Common myeloid progenitor, CD34-positive (primary cell): ENCODE measurements around the gene SDCBP2.

Source experiments
- CTCF ChIA-PET: fragments of 350-600 bp; sonication (Branson Sonifier 250); formaldehyde crosslinking; loops from one replicate; lab custom pipeline; 2021; ENCODE audit warnings: antibody characterized with exemption; lab: Charles Lee
- POLR2A ChIA-PET: fragments of 350-600 bp; sonication (Branson Sonifier 250); formaldehyde crosslinking; loops from one replicate; lab custom pipeline; 2021; ENCODE audit warnings: antibody characterized with exemption; lab: Charles Lee
- DNase-seq, 3 donors: peaks; one replicate each; pipeline versions ENCODE4 v3.0.0 to v3.0.0-alpha.2; 2013
- H3K27ac ChIP-seq, 2 experiments: 1 replicate in 1 of 2; 2 replicates in 1 of 2; pipeline ENCODE4 v1.7.0; 2013; ENCODE audit warnings: inconsistent platforms in 2 of 2, low read length in 2 of 2, mild to moderate bottlenecking in 2 of 2, low read depth in 1 of 2, moderate library complexity in 1 of 2; ENCODE audit not compliant: severe bottlenecking in 2 of 2, insufficient read depth in 1 of 2, poor library complexity in 1 of 2
- H3K27me3 ChIP-seq, 5 experiments: replicated peaks in 2 of 5; 1 replicate in 3 of 5; 2 replicates in 2 of 5; pipeline versions ENCODE4 v1.6.1 to v1.7.0; 2013; ENCODE audit warnings: low read length in 4 of 5, mild to moderate bottlenecking in 2 of 5, moderate library complexity in 2 of 5, inconsistent platforms in 1 of 5; ENCODE audit not compliant: insufficient read depth in 5 of 5, control insufficient read depth in 4 of 5
- H3K36me3 ChIP-seq, 4 experiments: 1 replicate in 2 of 4; 2 replicates in 2 of 4; pipeline versions ENCODE4 v1.6.1 to v1.7.0; 2013; ENCODE audit warnings: low read length in 3 of 4, control low read depth in 1 of 4, mild to moderate bottlenecking in 1 of 4; ENCODE audit not compliant: control insufficient read depth in 4 of 4, insufficient read depth in 4 of 4
- H3K4me1 ChIP-seq, 4 experiments: 1 replicate in 3 of 4; 2 replicates in 1 of 4; pipeline versions ENCODE4 v1.6.1 to v1.7.1; 2013; ENCODE audit warnings: low read length in 3 of 4, mild to moderate bottlenecking in 3 of 4, control low read depth in 1 of 4, inconsistent platforms in 1 of 4, moderate library complexity in 1 of 4; ENCODE audit not compliant: control insufficient read depth in 4 of 4, insufficient read depth in 4 of 4; ENCODE audit errors: control extremely low read depth in 1 of 4
- H3K4me3 ChIP-seq, 7 experiments: 1 replicate in 4 of 7; 2 replicates in 3 of 7; pipeline versions ENCODE4 v1.5.1 to v1.7.0; 2013; ENCODE audit warnings: mild to moderate bottlenecking in 7 of 7, low read length in 6 of 7, moderate library complexity in 6 of 7, inconsistent platforms in 2 of 7, low read depth in 2 of 7, control low read depth in 1 of 7; ENCODE audit not compliant: insufficient read depth in 4 of 7, control insufficient read depth in 1 of 7; ENCODE audit errors: extremely low read depth in 1 of 7
- H3K9me3 ChIP-seq, 5 experiments: 1 replicate in 4 of 5; 2 replicates in 1 of 5; pipeline versions ENCODE4 v1.6.1 to v1.7.1; 2013; ENCODE audit warnings: low read length in 4 of 5, mild to moderate bottlenecking in 2 of 5, inconsistent platforms in 1 of 5, low read depth in 1 of 5, moderate library complexity in 1 of 5; ENCODE audit not compliant: control insufficient read depth in 4 of 5, insufficient read depth in 2 of 5; ENCODE audit errors: control extremely low read depth in 1 of 5
- WGBS: methylation state at CpG from one replicate; pipeline ENCODE4 v1.1.5; 2013; ENCODE audit not compliant: insufficient coverage; 5-methylcytosine and 5-hydroxymethylcytosine counted together

SDCBP2 gene

GRCh38 chr20:1286267-1287024 lies 42.5 kb downstream of the SDCBP2 start:
- POLR2A ChIA-PET = no interaction called here

GRCh38 chr20:1283522-1284510 lies 45.1 kb downstream of the SDCBP2 start:
- Histone ChIP-seq H3K9me3 (no peaks in the 10 kb centered on the region), H3K4me3 (no peak overlapping the region), H3K4me1 (peaks cover 0 to 7% (median 2%) of the 10 kb centered on the region in 4 experiments), H3K27me3 (no peaks in the 10 kb centered on the region), H3K36me3 (no peaks in the 10 kb centered on the region), H3K27ac (no peak overlapping the region)
- DNase-seq = no peak
- ChIA-PET CTCF (interaction anchor here (0.9 to 2.4 kb wide), 4 partner anchors 11 to 71 kb away, joined by 3 to 6 read pairs (median 4); no protein-coding TSS in a partner anchor), POLR2A (no interaction called here)
- WGBS = 91% methylated on average over 9 of the region's 9 CpGs

More at GRCh38 chr20:1286267-1287024, 42.5 kb downstream of the SDCBP2 start:
- Histone ChIP-seq H3K9me3 (no peaks in the 10 kb centered on the region), H3K4me3 (no peak overlapping the region), H3K27me3 (no peaks in the 10 kb centered on the region), H3K4me1 (peaks cover 0 to 7% (median 2%) of the 10 kb centered on the region in 4 experiments), H3K27ac (no peak overlapping the region), H3K36me3 (no peaks in the 10 kb centered on the region)
- no peak for DNase-seq
- WGBS = 68% methylated on average over 7 of the region's 9 CpGs
- CTCF ChIA-PET = no interaction called here

DNA sequence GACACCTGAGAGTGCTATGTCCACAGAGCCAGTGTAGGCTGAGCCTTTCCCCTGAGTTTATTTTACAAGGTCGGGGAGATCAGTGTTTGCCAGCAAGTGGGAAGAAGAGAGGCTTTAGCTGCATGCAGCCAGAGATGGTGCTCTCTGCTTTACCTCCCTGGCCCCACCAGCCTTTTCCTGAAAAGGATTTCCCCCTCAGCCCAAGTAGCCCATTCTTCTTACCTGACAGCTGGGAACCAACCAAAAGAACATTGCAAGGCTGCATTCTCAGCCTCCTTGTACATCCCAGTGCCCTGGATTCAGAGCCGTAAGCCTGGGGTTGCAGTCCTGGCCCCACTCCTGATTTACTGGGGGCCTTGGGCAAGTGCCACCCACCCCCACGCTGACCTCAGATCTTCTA lies 46.0 kb downstream of the SDCBP2 start:
- ChIA-PET POLR2A (no interaction called here), CTCF (interaction anchor here (0.9 to 2.4 kb wide), 4 partner anchors 10 to 70 kb away, joined by 3 to 6 read pairs (median 3); no protein-coding TSS in a partner anchor)
- Histone ChIP-seq H3K36me3 (no peaks in the 10 kb centered on the region), H3K27me3 (no peaks in the 10 kb centered on the region), H3K4me3 (no peak overlapping the region), H3K9me3 (no peaks in the 10 kb centered on the region), H3K4me1 (peaks cover 0 to 7% (median 2%) of the 10 kb centered on the region in 4 experiments), H3K27ac (no peak overlapping the region)
- 100% methylated on average over 1 of the region's 3 CpGs for WGBS
- DNase-seq = no peak

- H3K4me1 ChIP-seq = peaks cover 0 to 3% (median under 1%) of the 10 kb centered on the region in 4 experiments
- ChIA-PET CTCF (interaction anchor here (0.9 to 2.4 kb wide), 5 partner anchors 14 to 35 kb away, joined by 3 to 6 read pairs (median 4); no protein-coding TSS in a partner anchor), POLR2A (interaction anchor here (0.6 kb wide), 1 partner anchor 483 kb away, joined by 3 read pairs; no protein-coding TSS in a partner anchor)
- no peaks in the 10 kb centered on the region for H3K27me3 ChIP-seq
- no peak overlapping the region for H3K27ac ChIP-seq
- 93% methylated on average over 2 of the region's 7 CpGs for WGBS
- H3K4me3 ChIP-seq = no peak overlapping the region
- H3K36me3 ChIP-seq = no peaks in the 10 kb centered on the region
- no peak for DNase-seq
- no peaks in the 10 kb centered on the region for H3K9me3 ChIP-seq
These were observed 47.5 kb downstream of the SDCBP2 start for GRCh38 chr20:1281279-1282057.

DNA sequence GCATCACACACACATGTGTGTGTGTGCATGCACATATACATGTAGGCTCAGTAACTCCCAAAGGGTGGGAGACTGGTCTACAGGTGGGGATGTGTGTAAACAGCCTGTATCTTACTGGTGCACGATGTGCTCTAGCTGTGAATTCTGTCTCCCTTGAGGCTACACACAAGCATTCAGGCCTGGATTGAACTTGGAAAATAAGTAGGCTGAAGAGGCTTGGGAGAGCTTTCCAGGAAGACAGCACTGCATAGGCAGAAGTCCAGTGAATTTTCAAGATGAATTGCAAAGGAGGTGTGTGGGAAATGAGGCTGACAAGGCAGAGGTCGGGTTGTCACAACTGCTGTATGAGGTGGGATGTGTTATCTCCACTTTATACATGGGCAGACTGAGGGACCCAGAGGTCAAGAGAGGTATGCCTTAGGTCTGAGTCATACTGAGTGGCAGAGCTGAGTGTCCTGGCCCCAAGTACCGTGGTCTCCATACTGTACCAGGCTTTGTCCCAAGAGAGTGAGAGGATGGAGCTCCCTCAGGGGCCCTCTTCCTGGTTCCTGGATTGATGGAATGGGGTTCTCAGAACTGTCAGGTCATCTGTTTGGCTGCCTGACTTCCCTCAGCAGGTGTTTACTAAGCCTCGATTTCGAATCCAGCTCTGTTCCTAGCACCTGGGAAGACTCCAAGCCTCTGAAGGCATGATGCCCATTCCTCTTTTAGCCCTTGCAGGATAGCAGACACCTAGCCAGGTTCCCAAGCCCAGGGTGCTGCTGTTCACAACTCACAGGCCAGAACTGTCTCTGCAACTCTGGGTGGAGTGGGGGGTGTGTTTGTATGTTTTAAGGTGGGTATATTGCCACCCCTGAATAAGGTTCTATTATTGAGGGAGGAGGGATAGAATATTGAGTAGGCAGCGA lies 48.5 kb downstream of the SDCBP2 start:
- Histone ChIP-seq H3K36me3 (no peaks in the 10 kb centered on the region), H3K27me3 (no peaks in the 10 kb centered on the region), H3K4me3 (no peak overlapping the region), H3K27ac (no peak overlapping the region), H3K9me3 (no peaks in the 10 kb centered on the region), H3K4me1 (no peaks in the 10 kb centered on the region)
- ChIA-PET CTCF (interaction anchor here (0.9 to 1.3 kb wide), 4 partner anchors 18 to 223 kb away, joined by 3 to 5 read pairs (median 4); no protein-coding TSS in a partner anchor), POLR2A (no interaction called here)
- WGBS = 97% methylated on average over 5 of the region's 6 CpGs
- DNase-seq = no peak

- no peaks in the 10 kb centered on the region for H3K36me3 ChIP-seq
- no peaks in the 10 kb centered on the region for H3K4me1 ChIP-seq
- CTCF ChIA-PET = no interaction called here
- no peak overlapping the region for H3K27ac ChIP-seq
- no peaks in the 10 kb centered on the region for H3K27me3 ChIP-seq
- H3K4me3 ChIP-seq = no peak overlapping the region
- no peaks in the 10 kb centered on the region for H3K9me3 ChIP-seq
- 100% methylated on average over 2 of the region's 4 CpGs for whole genome bisulfite sequencing
- POLR2A ChIA-PET = no interaction called here
- DNase-seq = no peak
These were observed 49.9 kb downstream of the SDCBP2 start for GRCh38 chr20:1278993-1279392.
